Testis (tissue), 2 donors: ENCODE measurements around the gene ALDOA.
A peak's percentile ranks its signal among the peaks of the same experiment; 100 is the strongest.

Experiments
- CTCF ChIP-seq, 3 experiments: fragments of 450-650 bp in 2 of 3; fragments of 200-600 bp in 1 of 3; sonication (generic) in 1 of 3; IDR thresholded peaks; one replicate each; pipeline ENCODE4 v1.5.1; 2016 to 2019; ENCODE audit warnings: antibody characterized with exemption in 3 of 3, mild to moderate bottlenecking in 2 of 3, moderate library complexity in 1 of 3
- POLR2A ChIP-seq: fragments of 450-650 bp; IDR thresholded peaks from one replicate; pipeline ENCODE4 v1.6.1; 2017; ENCODE audit warnings: antibody characterized with exemption, mild to moderate bottlenecking, moderate library complexity

GRCh38 chr16:30068750-30069610 lies 3.4 kb downstream of the ALDOA start:
- peak; percentile 9 to 43 (median 21) for TF ChIP-seq CTCF (IDR thresholded peaks at IDR 0.05)
- no peak for TF ChIP-seq POLR2A
